Loucy (cell line): ENCODE results near the gene DTNBP1.

Experiments
- CTCF ChIP-seq: fragments of 200-600 bp; sonication (generic); conservative IDR thresholded peaks from 2 replicates; pipeline ENCODE4 v1.5.1; 2014; ENCODE audit warnings: mild to moderate bottlenecking, antibody characterized with exemption, low read length
- EZH2phosphoT487 ChIP-seq: fragments of 200-600 bp; IDR thresholded peaks from 2 replicates; pipeline ENCODE4 v1.6.1; 2018; ENCODE audit warnings: antibody characterized with exemption, mild to moderate bottlenecking, moderate library complexity, borderline replicate concordance

- no peak for TF ChIP-seq CTCF
- TF ChIP-seq EZH2phosphoT487: no peak
Observed at GRCh38 chr6:15547400-15547799, 115.4 kb downstream of the DTNBP1 start.
